ENCODE measurements around the gene LDB3. TPM values are rescaled to one million over a fixed set of nuclear protein-coding genes. Genes with fewer than 3 reads are reported as not detected.

LDB3 gene
- total RNA-seq, 2 donors from 2014 or later, result 0.11 TPM; not detected in 1

DNA sequence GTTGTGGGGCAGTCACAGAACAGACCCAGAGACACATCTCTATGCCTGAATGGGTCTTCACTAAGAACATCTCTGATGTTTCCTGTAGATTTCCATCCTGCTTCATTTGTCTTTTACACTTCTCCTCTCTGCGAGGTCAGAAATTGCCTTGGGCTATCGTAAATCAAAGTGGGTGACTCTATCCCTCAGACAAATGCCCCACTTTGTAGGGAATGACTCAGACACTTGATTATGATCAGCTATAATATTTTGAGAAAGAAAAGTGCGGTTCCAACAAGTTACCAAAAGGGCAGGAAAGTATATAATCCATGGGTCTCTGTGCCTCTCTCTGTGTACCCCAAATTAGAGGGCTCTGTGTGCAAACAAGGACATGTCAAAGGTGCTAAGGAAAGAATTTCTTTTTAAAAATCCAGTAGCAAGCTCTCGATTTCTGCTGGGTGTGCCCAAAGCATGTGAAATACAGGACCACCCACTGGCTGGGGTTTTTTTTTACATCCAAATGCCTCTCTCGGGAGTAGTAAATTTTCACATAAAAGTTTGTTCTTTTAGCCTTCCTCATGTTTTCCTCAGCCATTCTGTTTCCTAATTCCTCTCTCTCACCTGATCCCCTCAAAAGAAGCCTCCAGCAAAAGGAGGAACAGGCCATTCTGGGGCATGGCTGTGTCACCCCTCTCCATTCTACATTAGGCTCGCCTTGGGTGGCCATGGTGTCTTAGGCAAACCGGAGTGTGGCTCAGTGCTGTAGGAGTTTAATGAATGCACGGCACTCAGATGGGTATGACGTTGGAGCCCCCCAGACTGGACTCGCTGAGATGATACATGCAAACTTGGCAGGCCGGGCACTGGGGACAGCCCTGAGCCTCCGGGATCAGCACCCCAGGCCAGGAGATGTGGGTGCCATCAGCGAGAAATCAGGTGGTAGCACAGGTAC, 20.3 kb upstream of the LDB3 start:
- H3K36me3 Mint-ChIP-seq (ENCODE audit: low read depth), result no peaks in the 10 kb centered on the region
- peaks cover 4% of the 10 kb centered on the region for H3K27me3 Mint-ChIP-seq

GRCh38 chr10:86648704-86649427, 19.4 kb upstream of the LDB3 start:
- Mint-ChIP-seq H3K36me3 (ENCODE audit: low read depth) (no peaks in the 10 kb centered on the region), H3K9me3 (no peaks in the 10 kb centered on the region), H3K27ac (no peak overlapping the region), H3K4me1 (no peaks in the 10 kb centered on the region), H3K27me3 (peaks cover 4% of the 10 kb centered on the region), H3K4me3 (no peak overlapping the region)
- no peak for ATAC-seq (replicated peaks)

More for the DNA sequence above, 20.3 kb upstream of the LDB3 start:
- no peak for ATAC-seq (replicated peaks)
- Mint-ChIP-seq H3K4me1 (no peaks in the 10 kb centered on the region), H3K9me3 (no peaks in the 10 kb centered on the region), H3K27ac (no peak overlapping the region), H3K4me3 (no peak overlapping the region)

GRCh38 chr10:86649471-86650150, 18.7 kb upstream of the LDB3 start:
- H3K9me3 Mint-ChIP-seq, result no peaks in the 10 kb centered on the region
- H3K27ac Mint-ChIP-seq, result no peak overlapping the region
- no peak for ATAC-seq (replicated peaks)
- no peak overlapping the region for H3K4me3 Mint-ChIP-seq
- no peaks in the 10 kb centered on the region for H3K4me1 Mint-ChIP-seq
- H3K27me3 Mint-ChIP-seq, result peaks cover 4% of the 10 kb centered on the region
- no peaks in the 10 kb centered on the region for H3K36me3 Mint-ChIP-seq (ENCODE audit: low read depth)

DNA sequence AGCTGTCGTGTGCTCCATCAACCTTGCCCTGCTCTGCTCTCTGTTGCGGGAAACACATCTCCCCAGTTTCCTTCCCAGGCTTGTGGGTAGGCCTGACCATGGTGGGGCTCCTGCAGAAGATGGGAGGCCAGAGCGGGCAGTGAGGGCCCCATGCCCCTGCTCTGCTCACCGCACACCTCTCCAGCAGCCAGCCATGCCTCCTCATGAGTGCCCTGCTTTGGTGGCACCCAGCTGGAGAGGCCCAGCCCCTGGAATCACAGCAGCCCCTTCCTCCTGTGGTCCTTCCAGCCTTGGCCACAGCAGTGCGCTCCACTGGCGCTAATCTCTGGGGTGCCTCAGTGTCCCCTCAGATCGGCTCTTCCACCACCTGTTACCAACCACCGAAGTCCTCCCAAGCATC, 18.2 kb upstream of the LDB3 start:
- no peaks in the 10 kb centered on the region for H3K4me1 Mint-ChIP-seq
- no peaks in the 10 kb centered on the region for H3K9me3 Mint-ChIP-seq
- H3K36me3 Mint-ChIP-seq (ENCODE audit: low read depth), result no peaks in the 10 kb centered on the region
- H3K27me3 Mint-ChIP-seq, result peaks cover 4% of the 10 kb centered on the region
- no peak for ATAC-seq (replicated peaks)
- no peak overlapping the region for H3K4me3 Mint-ChIP-seq
- H3K27ac Mint-ChIP-seq, result no peak overlapping the region

DNA sequence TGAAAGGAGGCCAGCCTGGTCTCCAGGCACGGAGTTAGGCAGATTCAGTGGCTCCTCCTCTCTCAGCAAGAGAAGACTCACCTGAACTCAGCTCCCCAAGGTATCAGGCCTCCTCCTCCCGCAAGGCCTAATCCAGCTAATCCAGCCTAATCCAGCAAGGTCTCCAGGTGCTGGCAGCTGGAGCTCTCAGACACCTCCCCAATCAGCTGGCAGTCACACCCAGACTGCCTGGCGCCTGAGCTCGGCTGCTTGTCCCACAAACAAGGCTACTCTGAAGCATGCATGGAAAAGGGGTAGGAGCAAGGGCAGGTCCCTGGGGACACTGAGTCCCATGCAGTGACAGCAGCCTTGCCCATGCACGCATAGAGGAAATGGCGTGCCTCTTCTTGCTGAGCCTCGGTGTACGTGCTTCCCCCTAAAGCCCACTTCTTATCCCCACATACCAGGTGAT, 17.3 kb upstream of the LDB3 start:
- H3K36me3 Mint-ChIP-seq (ENCODE audit: low read depth), result no peaks in the 10 kb centered on the region
- H3K9me3 Mint-ChIP-seq, result no peaks in the 10 kb centered on the region
- ATAC-seq (replicated peaks), result no peak
- no peak overlapping the region for H3K27ac Mint-ChIP-seq
- no peaks in the 10 kb centered on the region for H3K4me1 Mint-ChIP-seq
- H3K27me3 Mint-ChIP-seq, result peaks cover 4% of the 10 kb centered on the region
- H3K4me3 Mint-ChIP-seq, result no peak overlapping the region

- Mint-ChIP-seq H3K27ac (no peak overlapping the region), H3K9me3 (no peaks in the 10 kb centered on the region), H3K4me3 (no peak overlapping the region), H3K4me1 (no peaks in the 10 kb centered on the region), H3K27me3 (peaks cover 4% of the 10 kb centered on the region), H3K36me3 (ENCODE audit: low read depth) (no peaks in the 10 kb centered on the region)
- ATAC-seq (replicated peaks), result no peak
These were observed 16.5 kb upstream of the LDB3 start for GRCh38 chr10:86651631-86652331.

DNA sequence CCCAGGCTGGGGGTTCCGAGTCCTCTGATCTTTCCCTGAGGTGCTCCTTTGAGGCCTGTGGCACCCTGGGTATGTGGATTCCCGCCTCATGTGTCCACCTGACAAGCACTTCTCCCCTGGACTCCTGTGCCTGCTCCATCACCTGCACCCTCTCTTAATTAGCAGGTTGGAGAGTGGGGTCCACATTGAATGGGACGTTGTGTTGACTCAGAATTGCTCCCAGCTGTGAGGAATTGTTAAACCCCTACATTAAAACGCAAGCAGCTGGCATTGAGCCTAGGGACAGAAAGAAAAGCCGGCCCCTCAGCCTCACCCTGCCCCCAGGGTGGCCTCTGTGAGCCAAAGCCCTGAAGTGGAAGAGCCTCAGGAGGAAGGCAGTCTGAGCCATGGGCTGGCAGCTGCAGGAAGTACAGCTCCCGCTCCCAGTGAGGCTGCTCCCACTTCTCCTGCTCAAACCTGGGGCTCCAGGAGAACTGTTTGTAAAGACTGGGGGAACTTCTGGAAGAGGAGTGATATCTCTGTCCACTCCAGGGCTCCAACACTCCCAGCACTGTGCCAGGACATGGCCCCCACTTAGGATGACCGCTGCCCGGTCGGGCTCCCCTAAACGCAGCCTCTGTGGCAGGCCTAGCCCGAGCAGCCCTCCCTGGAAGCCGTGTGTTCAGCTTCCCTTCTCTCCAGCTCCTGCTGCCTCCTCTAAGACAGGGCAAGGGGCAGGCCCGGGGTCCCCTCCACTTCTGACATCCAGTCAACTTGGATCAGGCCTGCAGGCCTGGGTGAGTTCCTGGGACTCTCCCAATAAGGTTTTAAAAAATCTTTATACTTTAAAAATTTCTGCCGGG, 15.7 kb upstream of the LDB3 start:
- H3K4me3 Mint-ChIP-seq, result no peak overlapping the region
- no peaks in the 10 kb centered on the region for H3K4me1 Mint-ChIP-seq
- ATAC-seq (replicated peaks), result no peak
- peaks cover 4% of the 10 kb centered on the region for H3K27me3 Mint-ChIP-seq
- H3K9me3 Mint-ChIP-seq, result no peaks in the 10 kb centered on the region
- no peaks in the 10 kb centered on the region for H3K36me3 Mint-ChIP-seq (ENCODE audit: low read depth)
- H3K27ac Mint-ChIP-seq, result no peak overlapping the region

GRCh38 chr10:86653379-86653778, 14.9 kb upstream of the LDB3 start:
- no peaks in the 10 kb centered on the region for H3K36me3 Mint-ChIP-seq (ENCODE audit: low read depth)
- peaks cover 4% of the 10 kb centered on the region for H3K27me3 Mint-ChIP-seq
- no peak overlapping the region for H3K4me3 Mint-ChIP-seq
- no peak for ATAC-seq (replicated peaks)
- no peak overlapping the region for H3K27ac Mint-ChIP-seq
- no peaks in the 10 kb centered on the region for H3K4me1 Mint-ChIP-seq
- H3K9me3 Mint-ChIP-seq, result no peaks in the 10 kb centered on the region

DNA sequence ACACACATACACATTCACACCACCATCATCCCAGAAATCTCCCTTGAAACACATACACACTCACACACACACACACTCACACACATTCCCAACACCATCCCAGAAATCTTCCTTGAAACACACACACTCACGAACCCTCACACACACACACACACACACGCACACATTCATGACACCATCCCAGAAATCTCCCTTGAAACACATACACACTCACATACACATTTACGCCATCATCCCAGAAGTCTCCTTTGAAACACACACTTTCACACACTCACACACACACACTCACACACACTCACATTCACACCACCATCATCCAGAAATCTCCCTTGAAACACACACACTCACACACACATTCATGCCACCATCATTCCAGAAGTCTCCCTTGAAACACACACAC, 14.3 kb upstream of the LDB3 start:
- Mint-ChIP-seq H3K4me1 (no peaks in the 10 kb centered on the region), H3K27me3 (peaks cover 4% of the 10 kb centered on the region), H3K36me3 (ENCODE audit: low read depth) (no peaks in the 10 kb centered on the region), H3K4me3 (no peak overlapping the region), H3K9me3 (no peaks in the 10 kb centered on the region), H3K27ac (no peak overlapping the region)
- no peak for ATAC-seq (replicated peaks)

DNA sequence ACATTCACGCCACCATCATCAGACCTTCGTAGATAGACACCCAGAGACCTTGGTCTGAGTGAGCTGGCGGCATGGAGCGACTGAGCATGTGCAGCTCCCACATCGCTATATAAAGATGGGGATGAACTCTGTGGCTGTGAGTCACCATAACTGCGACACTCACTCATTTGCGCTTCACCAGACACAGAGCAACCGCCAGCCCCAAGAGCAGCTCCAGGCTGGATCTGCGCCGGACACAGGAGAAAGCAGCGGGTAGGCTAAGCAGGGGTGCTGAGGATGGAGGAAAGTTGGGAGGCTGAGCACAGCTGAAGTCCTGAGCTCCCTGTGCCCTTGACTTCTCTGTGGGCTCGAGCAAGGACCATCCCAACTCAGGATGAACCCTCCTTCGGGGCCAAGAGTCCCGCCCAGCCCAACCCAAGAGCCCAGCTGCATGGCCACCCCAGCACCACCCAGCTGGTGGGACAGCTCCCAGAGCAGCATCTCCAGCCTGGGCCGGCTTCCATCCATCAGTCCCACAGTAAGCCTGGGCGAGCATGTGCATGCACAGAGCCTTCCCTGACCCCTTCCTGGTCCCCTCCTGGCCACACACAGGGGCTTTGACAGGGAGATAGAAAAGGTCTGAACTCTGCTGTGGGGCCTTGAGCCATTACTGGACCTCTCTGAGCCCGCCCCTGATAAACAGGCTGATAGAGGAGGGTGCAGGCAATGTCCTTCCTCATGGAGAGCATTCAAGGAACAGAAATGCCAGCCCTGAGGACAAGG, 13.7 kb upstream of the LDB3 start, which contains the start of gene OPN4:
TSS of gene OPN4 (plus strand) at position 137 of the 762 bp plus-strand sequence. CDS start at position 374, 237 bp downstream.
- ATAC-seq (replicated peaks), result no peak
- Mint-ChIP-seq H3K4me1 (no peaks in the 10 kb centered on the region), H3K9me3 (no peaks in the 10 kb centered on the region), H3K27ac (no peak within 1 kb of the TSS), H3K27me3 (peaks cover 4% of the 10 kb centered on the region), H3K4me3 (no peak within 1 kb of the TSS), H3K36me3 (ENCODE audit: low read depth) (no peaks in the 10 kb centered on the region)

DNA sequence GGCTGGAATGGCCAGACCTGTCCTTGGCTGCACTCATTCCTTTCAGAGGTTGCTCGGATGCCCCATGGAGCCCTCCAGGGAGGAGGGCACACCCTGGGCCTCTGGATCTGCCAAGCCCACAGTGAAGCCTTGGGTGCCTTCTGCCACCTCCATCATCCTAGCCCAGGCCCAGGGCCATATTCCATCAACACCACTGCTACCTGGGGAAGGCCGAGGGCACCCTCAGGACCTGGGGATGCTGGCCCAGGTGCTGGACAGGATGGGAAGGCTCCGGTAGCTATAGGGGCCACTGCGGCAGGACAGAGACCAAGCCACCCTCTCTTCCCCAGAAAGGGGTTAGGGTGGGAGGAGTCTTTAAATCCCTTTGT, 13.2 kb upstream of the LDB3 start:
- no peak overlapping the region for H3K27ac Mint-ChIP-seq
- H3K9me3 Mint-ChIP-seq, result no peaks in the 10 kb centered on the region
- H3K4me1 Mint-ChIP-seq, result no peaks in the 10 kb centered on the region
- H3K27me3 Mint-ChIP-seq, result peaks cover 4% of the 10 kb centered on the region
- H3K36me3 Mint-ChIP-seq (ENCODE audit: low read depth), result no peaks in the 10 kb centered on the region
- H3K4me3 Mint-ChIP-seq, result no peak overlapping the region
- ATAC-seq (replicated peaks), result no peak

- Mint-ChIP-seq H3K4me3 (no peak overlapping the region), H3K36me3 (ENCODE audit: low read depth) (no peaks in the 10 kb centered on the region), H3K9me3 (no peaks in the 10 kb centered on the region), H3K4me1 (no peaks in the 10 kb centered on the region), H3K27ac (no peak overlapping the region), H3K27me3 (peaks cover 2% of the 10 kb centered on the region)
- ATAC-seq (replicated peaks), result no peak
These were observed 12.7 kb upstream of the LDB3 start for GRCh38 chr10:86655596-86655995.

- Mint-ChIP-seq H3K9me3 (no peaks in the 10 kb centered on the region), H3K27ac (no peak overlapping the region), H3K4me1 (no peaks in the 10 kb centered on the region), H3K27me3 (no peaks in the 10 kb centered on the region), H3K36me3 (ENCODE audit: low read depth) (no peaks in the 10 kb centered on the region), H3K4me3 (no peak overlapping the region)
- no peak for ATAC-seq (replicated peaks)
These were observed 11.3 kb upstream of the LDB3 start for GRCh38 chr10:86657011-86657395.

All from activated T-helper 17 cell treated with anti-CD3 and anti-CD28 coated beads, Interleukin-2, amount 50 U/mL, for 72 hours (primary cell).